Panc1 (cell line): ENCODE results near the gene RFTN1.

Source experiments
- POLR2AphosphoS5 ChIP-seq: IDR thresholded peaks from 2 replicates; pipeline ENCODE4 v1.6.1; 2012; ENCODE audit warnings: mild to moderate bottlenecking, low read depth, low read length, moderate library complexity
- SIN3A ChIP-seq: IDR thresholded peaks from 2 replicates; pipeline ENCODE4 v1.6.1; 2012; ENCODE audit warnings: low read depth, mild to moderate bottlenecking, low read length, moderate library complexity, borderline replicate concordance; ENCODE audit not compliant: insufficient read depth
- TCF7L2 ChIP-seq: IDR thresholded peaks from 2 replicates; pipeline ENCODE4 v1.6.1; 2011; ENCODE audit warnings: mild to moderate bottlenecking, low read depth, low read length, inconsistent platforms
- TF ChIP-seq, protein P1 (sequence below): fragments of 450-650 bp; IDR thresholded peaks from 2 replicates; pipeline ENCODE4 v1.5.1; 2017; ENCODE audit warnings: mild to moderate bottlenecking
- TF ChIP-seq, protein P2 (sequence below), 2 experiments: IDR thresholded peaks; 2 replicates each; pipeline ENCODE4 v1.6.1; 2011 to 2012; ENCODE audit warnings: low read depth in 2 of 2, control low read depth in 1 of 2, low read length in 1 of 2, mild to moderate bottlenecking in 1 of 2, moderate library complexity in 1 of 2; ENCODE audit not compliant: insufficient read depth in 1 of 2

DNA sequence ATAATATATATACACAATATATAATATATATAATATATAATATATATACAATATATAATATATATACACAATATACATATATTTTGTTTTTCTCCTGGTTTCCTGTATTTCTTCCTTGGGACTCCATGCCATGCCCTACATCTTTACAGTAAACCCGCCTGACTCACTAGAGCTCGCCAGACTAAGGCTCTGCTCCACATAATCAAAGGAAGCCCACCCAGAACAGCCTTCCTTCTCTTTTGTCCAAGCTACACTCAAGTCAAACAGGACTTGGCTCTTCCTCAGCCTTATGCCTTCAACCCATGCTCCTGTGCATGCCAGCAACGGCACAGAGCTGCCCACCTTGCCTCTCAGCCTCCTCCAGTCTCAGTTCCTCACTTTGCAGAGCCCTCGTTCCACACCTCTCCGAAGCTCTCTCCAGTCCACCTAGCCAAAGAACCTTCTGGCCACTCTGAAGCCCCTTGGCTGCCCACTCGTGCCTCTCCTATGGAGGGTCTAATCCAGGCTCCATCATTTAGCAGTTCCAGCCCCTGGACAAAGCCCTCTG lies 109.1 kb downstream of the RFTN1 start:
- TF ChIP-seq, protein P1, sequence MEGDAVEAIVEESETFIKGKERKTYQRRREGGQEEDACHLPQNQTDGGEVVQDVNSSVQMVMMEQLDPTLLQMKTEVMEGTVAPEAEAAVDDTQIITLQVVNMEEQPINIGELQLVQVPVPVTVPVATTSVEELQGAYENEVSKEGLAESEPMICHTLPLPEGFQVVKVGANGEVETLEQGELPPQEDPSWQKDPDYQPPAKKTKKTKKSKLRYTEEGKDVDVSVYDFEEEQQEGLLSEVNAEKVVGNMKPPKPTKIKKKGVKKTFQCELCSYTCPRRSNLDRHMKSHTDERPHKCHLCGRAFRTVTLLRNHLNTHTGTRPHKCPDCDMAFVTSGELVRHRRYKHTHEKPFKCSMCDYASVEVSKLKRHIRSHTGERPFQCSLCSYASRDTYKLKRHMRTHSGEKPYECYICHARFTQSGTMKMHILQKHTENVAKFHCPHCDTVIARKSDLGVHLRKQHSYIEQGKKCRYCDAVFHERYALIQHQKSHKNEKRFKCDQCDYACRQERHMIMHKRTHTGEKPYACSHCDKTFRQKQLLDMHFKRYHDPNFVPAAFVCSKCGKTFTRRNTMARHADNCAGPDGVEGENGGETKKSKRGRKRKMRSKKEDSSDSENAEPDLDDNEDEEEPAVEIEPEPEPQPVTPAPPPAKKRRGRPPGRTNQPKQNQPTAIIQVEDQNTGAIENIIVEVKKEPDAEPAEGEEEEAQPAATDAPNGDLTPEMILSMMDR, result no peak
- no peak for TF ChIP-seq POLR2AphosphoS5
- TF ChIP-seq, protein P2, sequence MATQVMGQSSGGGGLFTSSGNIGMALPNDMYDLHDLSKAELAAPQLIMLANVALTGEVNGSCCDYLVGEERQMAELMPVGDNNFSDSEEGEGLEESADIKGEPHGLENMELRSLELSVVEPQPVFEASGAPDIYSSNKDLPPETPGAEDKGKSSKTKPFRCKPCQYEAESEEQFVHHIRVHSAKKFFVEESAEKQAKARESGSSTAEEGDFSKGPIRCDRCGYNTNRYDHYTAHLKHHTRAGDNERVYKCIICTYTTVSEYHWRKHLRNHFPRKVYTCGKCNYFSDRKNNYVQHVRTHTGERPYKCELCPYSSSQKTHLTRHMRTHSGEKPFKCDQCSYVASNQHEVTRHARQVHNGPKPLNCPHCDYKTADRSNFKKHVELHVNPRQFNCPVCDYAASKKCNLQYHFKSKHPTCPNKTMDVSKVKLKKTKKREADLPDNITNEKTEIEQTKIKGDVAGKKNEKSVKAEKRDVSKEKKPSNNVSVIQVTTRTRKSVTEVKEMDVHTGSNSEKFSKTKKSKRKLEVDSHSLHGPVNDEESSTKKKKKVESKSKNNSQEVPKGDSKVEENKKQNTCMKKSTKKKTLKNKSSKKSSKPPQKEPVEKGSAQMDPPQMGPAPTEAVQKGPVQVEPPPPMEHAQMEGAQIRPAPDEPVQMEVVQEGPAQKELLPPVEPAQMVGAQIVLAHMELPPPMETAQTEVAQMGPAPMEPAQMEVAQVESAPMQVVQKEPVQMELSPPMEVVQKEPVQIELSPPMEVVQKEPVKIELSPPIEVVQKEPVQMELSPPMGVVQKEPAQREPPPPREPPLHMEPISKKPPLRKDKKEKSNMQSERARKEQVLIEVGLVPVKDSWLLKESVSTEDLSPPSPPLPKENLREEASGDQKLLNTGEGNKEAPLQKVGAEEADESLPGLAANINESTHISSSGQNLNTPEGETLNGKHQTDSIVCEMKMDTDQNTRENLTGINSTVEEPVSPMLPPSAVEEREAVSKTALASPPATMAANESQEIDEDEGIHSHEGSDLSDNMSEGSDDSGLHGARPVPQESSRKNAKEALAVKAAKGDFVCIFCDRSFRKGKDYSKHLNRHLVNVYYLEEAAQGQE (IDR thresholded peaks at IDR 0.05; ENCODE audit: insufficient read depth in 1 of 2, low read depth in 2 of 2, low read length in 1 of 2), result no peak
- TF ChIP-seq TCF7L2, result no peak
- TF ChIP-seq SIN3A, result no peak
